ENCODE data around the gene TRIM22. TPM values are rescaled to one million over a fixed set of nuclear protein-coding genes. Genes with fewer than 3 reads are reported as not detected.
"Not testable (repeated sequence)": the region's sequence is repeated elsewhere in the genome, so short reads cannot be mapped to it uniquely, and the experiment has no call there.

Gene TRIM22
- total and polyA plus RNA-seq, 9 of the 15 experiments (the other 6 are each of a cell fraction or from before 2014, with no cell fraction given): 0.06 to 1.1 (median 0.18) TPM; not detected in 2

GRCh38 chr11:5716518-5716917 is 26.9 kb downstream of the TRIM22 start:
- CTCF ChIA-PET (ENCODE audit: low intra/inter-chr PET ratio); H3K9ac ChIP-seq (ENCODE audit: insufficient read depth in 1 of 2, low read depth in 2 of 2, low read length in 2 of 2); intact Hi-C loops (cut with micrococcal nuclease); H3K27ac ChIP-seq (ENCODE audit: extremely low read depth, low read depth, low read length); H3K4me2 ChIP-seq (ENCODE audit: insufficient read depth, low read length); H3K79me2 ChIP-seq (ENCODE audit: control insufficient read depth, insufficient read depth, low read length); H4K20me1 ChIP-seq (replicated peaks; ENCODE audit: control insufficient read depth, insufficient read depth, low read length); FAIRE-seq; H2AFZ ChIP-seq (ENCODE audit: low read depth, low read length); BruUV-seq (replicated peaks); H3K4me3 ChIP-seq; DNase-seq (ENCODE audit: extremely low read depth in 1 of 4, low spot score in 3 of 4); H3K36me3 ChIP-seq (ENCODE audit: control insufficient read depth, insufficient read depth, low read length); H3K4me1 ChIP-seq (replicated peaks in 1 of 2; ENCODE audit: control insufficient read depth in 2 of 2, insufficient read depth in 2 of 2, low read length in 2 of 2); POLR2A ChIA-PET; ATAC-seq; H3K27me3 ChIP-seq (ENCODE audit: control insufficient read depth in 2 of 2, insufficient read depth in 2 of 2, low read length in 2 of 2); H3K9me3 ChIP-seq (replicated peaks; ENCODE audit: control insufficient read depth, insufficient read depth, low read depth, low read length); H3K9me1 ChIP-seq (ENCODE audit: control insufficient read depth, insufficient read depth, low read length); in situ Hi-C loops (cut with MboI): not testable (repeated sequence)
- WGBS (ENCODE audit: insufficient coverage, low coverage, missing lambda C conversion rate): no CpG with 5 or more reads among the region's 1 CpG
- peak; percentile 29; the same call in 1 of the 2 replicates for TF ChIP-seq ZNF184 (CRISPR knock-in tag; IDR thresholded peaks at IDR 0.05)
- TF ChIP-seq, protein P1, sequence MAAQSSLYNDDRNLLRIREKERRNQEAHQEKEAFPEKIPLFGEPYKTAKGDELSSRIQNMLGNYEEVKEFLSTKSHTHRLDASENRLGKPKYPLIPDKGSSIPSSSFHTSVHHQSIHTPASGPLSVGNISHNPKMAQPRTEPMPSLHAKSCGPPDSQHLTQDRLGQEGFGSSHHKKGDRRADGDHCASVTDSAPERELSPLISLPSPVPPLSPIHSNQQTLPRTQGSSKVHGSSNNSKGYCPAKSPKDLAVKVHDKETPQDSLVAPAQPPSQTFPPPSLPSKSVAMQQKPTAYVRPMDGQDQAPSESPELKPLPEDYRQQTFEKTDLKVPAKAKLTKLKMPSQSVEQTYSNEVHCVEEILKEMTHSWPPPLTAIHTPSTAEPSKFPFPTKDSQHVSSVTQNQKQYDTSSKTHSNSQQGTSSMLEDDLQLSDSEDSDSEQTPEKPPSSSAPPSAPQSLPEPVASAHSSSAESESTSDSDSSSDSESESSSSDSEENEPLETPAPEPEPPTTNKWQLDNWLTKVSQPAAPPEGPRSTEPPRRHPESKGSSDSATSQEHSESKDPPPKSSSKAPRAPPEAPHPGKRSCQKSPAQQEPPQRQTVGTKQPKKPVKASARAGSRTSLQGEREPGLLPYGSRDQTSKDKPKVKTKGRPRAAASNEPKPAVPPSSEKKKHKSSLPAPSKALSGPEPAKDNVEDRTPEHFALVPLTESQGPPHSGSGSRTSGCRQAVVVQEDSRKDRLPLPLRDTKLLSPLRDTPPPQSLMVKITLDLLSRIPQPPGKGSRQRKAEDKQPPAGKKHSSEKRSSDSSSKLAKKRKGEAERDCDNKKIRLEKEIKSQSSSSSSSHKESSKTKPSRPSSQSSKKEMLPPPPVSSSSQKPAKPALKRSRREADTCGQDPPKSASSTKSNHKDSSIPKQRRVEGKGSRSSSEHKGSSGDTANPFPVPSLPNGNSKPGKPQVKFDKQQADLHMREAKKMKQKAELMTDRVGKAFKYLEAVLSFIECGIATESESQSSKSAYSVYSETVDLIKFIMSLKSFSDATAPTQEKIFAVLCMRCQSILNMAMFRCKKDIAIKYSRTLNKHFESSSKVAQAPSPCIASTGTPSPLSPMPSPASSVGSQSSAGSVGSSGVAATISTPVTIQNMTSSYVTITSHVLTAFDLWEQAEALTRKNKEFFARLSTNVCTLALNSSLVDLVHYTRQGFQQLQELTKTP (IDR thresholded peaks at IDR 0.05; ENCODE audit: low read depth in 1 of 2, partially characterized antibody in 2 of 2): peak in 1 of 2 experiments; percentile 98

Data from K562 (cell line).